GM12878 (cell line): ENCODE data around the gene GREB1. TPM values are rescaled to one million over a fixed set of nuclear protein-coding genes. Genes with fewer than 3 reads are reported as not detected.

Experiments
- ATAC-seq: fragments of 200-7000 bp; cut with Tn5 transposase; 3 replicates; pipeline ENCODE4 v1.9.1; 2020; ENCODE audit warnings: mild to moderate bottlenecking, moderate library complexity
- BruUV-seq: library from RNA; stranded (reverse); fragments of 400-500 nt; replicated peaks from 2 replicates; lab custom pipeline; 2021; lab: Mats Ljungman, UMichigan
- CTCF ChIA-PET: fragments of 300-600 bp; sonication (Branson Sonifier 250); formaldehyde crosslinking; extraction: SDS; loops from one replicate; lab custom pipeline; 2021; ENCODE audit warnings: inconsistent platforms; lab: Yijun Ruan, JAX
- POLR2A ChIA-PET: fragments of 350-600 bp; formaldehyde crosslinking; extraction: SDS; loops from one replicate; lab custom pipeline; 2021; ENCODE audit warnings: inconsistent platforms; lab: Charles Lee
- RAD21 ChIA-PET: fragments of 300-600 bp; sonication (Branson Sonifier 250); formaldehyde crosslinking; loops from one replicate; lab custom pipeline; 2023; ENCODE audit warnings: antibody characterized with exemption; ENCODE audit not compliant: unreplicated experiment; lab: Charles Lee
- SMC1A ChIA-PET: fragments of 300-600 bp; sonication (Branson Sonifier 250); formaldehyde crosslinking; loops from one replicate; lab custom pipeline; 2023; ENCODE audit not compliant: unreplicated experiment, uncharacterized antibody; lab: Charles Lee
- DNase-seq: peaks from one replicate; pipeline ENCODE4 v3.0.0-alpha.2; 2011; ENCODE audit warnings: low read depth, low spot score
- FAIRE-seq: peaks from 3 replicates; lab custom pipeline; 2011; peaks lifted over from hg19 to GRCh38; lab: Jason Lieb, UNC
- H2AFZ ChIP-seq: 2 replicates; pipeline ENCODE4 v1.6.0; 2011; ENCODE audit warnings: low read depth, low read length, control low read depth; ENCODE audit not compliant: control insufficient read depth
- H3K27ac ChIP-seq: 2 replicates; pipeline ENCODE4 v1.5.1; 2011; ENCODE audit warnings: control low read depth; ENCODE audit not compliant: control insufficient read depth, insufficient read depth
- H3K27me3 ChIP-seq, 2 experiments: replicated peaks in 1 of 2; 2 replicates each; pipeline versions ENCODE4 v1.6.0 to v1.6.1; 2011; ENCODE audit warnings: low read length in 1 of 2; ENCODE audit not compliant: control insufficient read depth in 2 of 2, insufficient read depth in 2 of 2
- H3K36me3 ChIP-seq, 2 experiments: 2 replicates each; pipeline ENCODE4 v1.5.1; 2011; ENCODE audit warnings: low read length in 1 of 2; ENCODE audit not compliant: control insufficient read depth in 2 of 2, insufficient read depth in 2 of 2
- H3K4me1 ChIP-seq: 2 replicates; pipeline ENCODE4 v1.6.1; 2011; ENCODE audit warnings: mild to moderate bottlenecking, low read length, moderate library complexity, mixed read lengths; ENCODE audit not compliant: control insufficient read depth, insufficient read depth
- H3K4me2 ChIP-seq: 2 replicates; pipeline ENCODE4 v1.6.0; 2011; ENCODE audit warnings: control low read depth; ENCODE audit not compliant: control insufficient read depth, insufficient read depth
- H3K4me3 ChIP-seq: fragments of 200-600 bp; sonication (generic); 2 replicates; pipeline ENCODE4 v1.5.1; 2016
- H3K79me2 ChIP-seq: 2 replicates; pipeline ENCODE4 v1.6.0; 2011; ENCODE audit warnings: low read length; ENCODE audit not compliant: control insufficient read depth, insufficient read depth
- H3K9ac ChIP-seq: 2 replicates; pipeline ENCODE4 v1.8.0; 2011; ENCODE audit warnings: low read length, control low read depth, mixed read lengths; ENCODE audit not compliant: control insufficient read depth, insufficient read depth
- H3K9me3 ChIP-seq: replicated peaks from 3 replicates; pipeline ENCODE4 v1.5.1; 2011; ENCODE audit warnings: mild to moderate bottlenecking, low read length; ENCODE audit not compliant: control insufficient read depth, insufficient read depth
- H4K20me1 ChIP-seq: 2 replicates; pipeline ENCODE4 v1.6.0; 2011; ENCODE audit not compliant: control insufficient read depth, insufficient read depth
- BCL11A ChIP-seq: IDR thresholded peaks from 2 replicates; pipeline ENCODE4 v1.6.1; 2011; ENCODE audit warnings: low read depth, low read length
- CHD4 ChIP-seq: fragments of 200-600 bp; sonication (generic); IDR thresholded peaks from 2 replicates; pipeline ENCODE4 v1.6.1; 2016; ENCODE audit warnings: mild to moderate bottlenecking
- FOXK2 ChIP-seq: fragments of 450-650 bp; IDR thresholded peaks from 2 replicates; pipeline ENCODE4 v1.6.1; 2017; ENCODE audit warnings: mild to moderate bottlenecking, moderate library complexity
- HCFC1 ChIP-seq: fragments of 150-350 bp; IDR thresholded peaks from 2 replicates; pipeline ENCODE4 v1.6.1; 2014; ENCODE audit warnings: low read length
- JUND ChIP-seq: IDR thresholded peaks from 2 replicates; pipeline ENCODE4 v1.6.1; 2012; ENCODE audit warnings: low read depth, mild to moderate bottlenecking, low read length, improper control_type of control experiment, moderate library complexity
- KDM1A ChIP-seq: fragments of 200-600 bp; sonication (generic); IDR thresholded peaks from 2 replicates; pipeline ENCODE4 v1.6.1; 2016; ENCODE audit warnings: borderline replicate concordance
- MXI1 ChIP-seq: fragments of 150-350 bp; IDR thresholded peaks from 2 replicates; pipeline ENCODE4 v1.6.1; 2011; ENCODE audit warnings: low read depth, mild to moderate bottlenecking, inconsistent platforms, low read length, improper control_type of control experiment
- NR2C1 ChIP-seq: fragments of 450-650 bp; IDR thresholded peaks from 2 replicates; pipeline ENCODE4 v1.6.1; 2017; ENCODE audit warnings: antibody characterized with exemption, mild to moderate bottlenecking, moderate library complexity
- POLR2AphosphoS5 ChIP-seq: IDR thresholded peaks from 2 replicates; pipeline ENCODE4 v1.6.1; 2011; ENCODE audit warnings: mild to moderate bottlenecking, low read length, inconsistent platforms
- POU2F2 ChIP-seq: IDR thresholded peaks from 3 replicates; pipeline ENCODE4 v1.6.1; 2011; ENCODE audit warnings: low read depth, mild to moderate bottlenecking, low read length, borderline replicate concordance
- RELA ChIP-seq: fragments of 450-650 bp; IDR thresholded peaks from 2 replicates; pipeline ENCODE4 v1.8.0; 2014; ENCODE audit warnings: borderline replicate concordance; ENCODE audit not compliant: partially characterized antibody
- SIX5 ChIP-seq: IDR thresholded peaks from 2 replicates; pipeline ENCODE4 v1.6.1; 2011; ENCODE audit warnings: mild to moderate bottlenecking, low read depth, low read length, moderate library complexity; ENCODE audit not compliant: severe bottlenecking
- STAT1 ChIP-seq: fragments of 450-650 bp; conservative IDR thresholded peaks from 2 replicates; pipeline ENCODE4 v1.6.1; 2014; ENCODE audit warnings: antibody characterized with exemption, mild to moderate bottlenecking
- ZBTB4 ChIP-seq: fragments of 450-650 bp; formaldehyde crosslinking; IDR thresholded peaks from 2 replicates; pipeline ENCODE4 v1.4.0; 2022; ENCODE audit warnings: mild to moderate bottlenecking, moderate library complexity
- ZNF622 ChIP-seq: fragments of 450-650 bp; IDR thresholded peaks from 2 replicates; pipeline ENCODE4 v1.6.1; 2017; ENCODE audit warnings: mild to moderate bottlenecking, inconsistent platforms
- WGBS: methylation state at CpG from one replicate; pipeline ENCODE4 v1.1.6; 2016; ENCODE audit warnings: low lambda C conversion rate; ENCODE audit not compliant: insufficient replicate concordance, insufficient coverage; ENCODE audit errors: missing lambda C conversion rate; 5-methylcytosine and 5-hydroxymethylcytosine counted together
- in situ Hi-C: fragments of 300-500 bp; cut with MboI; formaldehyde crosslinking; loops from 9 replicates; pipeline ENCODE4 v1.14.3; 2018; ENCODE audit warnings: mixed read lengths
- intact Hi-C: fragments of 100-400 bp; cut with micrococcal nuclease; formaldehyde crosslinking; loops from one replicate; pipeline ENCODE4 v1.14.2; 2022; ENCODE audit not compliant: unreplicated experiment
- polyA plus RNA-seq, 11 experiments: library from polyadenylated mRNA; depleted of rRNA in 4 of 11; unstranded in 6 of 11; stranded (reverse) in 5 of 11; fragments of >200 nt; fragmentation: Nextera tagmentation in 4 of 11; fragmentation: Illumina TruSeq in 1 of 11; extraction: Ambion mirVana in 4 of 11; extraction: Trizol in 1 of 11; gene quantifications; 1 replicate in 1 of 11; 2 replicates in 10 of 11; pipeline versions ENCODE4 v1.2.1 to v1.2.3, GENCODE V29; 2011 to 2016; ENCODE audit warnings: inconsistent platforms in 2 of 11, missing spikeins in 2 of 11, low read depth in 1 of 11
- total RNA-seq, 4 experiments: library from RNA; depleted of rRNA in 3 of 4; stranded (reverse); fragments of >200 nt in 3 of 4; fragmentation: Illumina TruSeq in 1 of 4; extraction: Trizol in 1 of 4; gene quantifications; 2 replicates each; pipeline versions ENCODE4 v1.2.1 to v1.2.3, GENCODE V29; 2013 to 2021
- TF ChIP-seq, protein P1 (sequence below): IDR thresholded peaks from 2 replicates; pipeline ENCODE4 v1.6.1; 2011; ENCODE audit warnings: low read depth, low read length, improper control_type of control experiment, borderline replicate concordance

Gene GREB1
- total and polyA plus RNA-seq, 10 of the 15 experiments (the other 5 are each of a cell fraction or from before 2014, with no cell fraction given): 0.09 to 2.1 (median 0.37) TPM; not detected in 1

DNA sequence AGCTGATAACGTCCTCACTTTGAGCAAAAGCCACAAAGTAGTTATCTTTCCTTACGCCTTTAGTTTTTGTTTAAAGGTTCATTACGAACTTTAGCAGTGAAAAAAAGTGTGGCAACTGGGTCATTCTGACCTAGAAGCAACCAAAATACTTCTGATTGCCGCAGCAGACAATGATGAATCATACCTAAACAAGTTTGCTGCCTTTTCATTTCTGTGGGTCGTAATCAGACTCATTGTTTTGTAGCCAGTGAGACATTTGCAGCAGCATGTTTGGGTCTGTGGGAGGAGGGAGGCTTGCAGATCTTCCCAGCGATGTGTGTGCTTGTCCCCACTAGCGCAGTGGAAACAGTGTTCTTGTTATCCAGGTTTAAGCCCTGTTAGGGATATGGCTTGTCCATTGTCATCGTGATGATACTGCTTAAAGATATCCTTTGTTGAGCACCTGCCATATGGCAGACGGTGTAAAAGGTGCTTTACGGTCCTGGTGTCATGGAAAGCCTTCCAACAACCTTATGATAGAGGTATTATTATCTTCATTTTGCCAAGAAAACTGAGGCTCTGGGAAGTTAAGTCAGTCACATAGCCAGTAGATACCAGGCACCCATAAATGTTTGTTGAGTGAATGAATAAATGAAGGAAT lies 1.3 kb upstream of the GREB1 start (continued):
- TF ChIP-seq ZBTB4 (CRISPR knock-in tag): no peak
- TF ChIP-seq MXI1: no peak
- no peak for TF ChIP-seq HCFC1
- TF ChIP-seq KDM1A: no peak
- TF ChIP-seq, protein P1, sequence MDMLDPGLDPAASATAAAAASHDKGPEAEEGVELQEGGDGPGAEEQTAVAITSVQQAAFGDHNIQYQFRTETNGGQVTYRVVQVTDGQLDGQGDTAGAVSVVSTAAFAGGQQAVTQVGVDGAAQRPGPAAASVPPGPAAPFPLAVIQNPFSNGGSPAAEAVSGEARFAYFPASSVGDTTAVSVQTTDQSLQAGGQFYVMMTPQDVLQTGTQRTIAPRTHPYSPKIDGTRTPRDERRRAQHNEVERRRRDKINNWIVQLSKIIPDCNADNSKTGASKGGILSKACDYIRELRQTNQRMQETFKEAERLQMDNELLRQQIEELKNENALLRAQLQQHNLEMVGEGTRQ: no peak

GRCh38 chr2:11534071-11534745 lies 363 bp downstream of the GREB1 start:
- in situ Hi-C loops: no loop called here
- RAD21 ChIA-PET: interaction anchor here (1.2 kb wide), 1 partner anchor 50 kb away, joined by 3 read pairs; no protein-coding TSS in a partner anchor
- FAIRE-seq: no peak
- TF ChIP-seq BCL11A (no peak), NR2C1 (no peak), STAT1 (no peak), ZNF622 (no peak), JUND (no peak), RELA (no peak), SIX5 (no peak), CHD4 (no peak), POU2F2 (no peak), POLR2AphosphoS5 (no peak), FOXK2 (no peak)

More at GRCh38 chr2:11534071-11534745, 363 bp downstream of the GREB1 start:
- ChIA-PET CTCF (interaction anchor here (0.7 to 2.3 kb wide), 4 partner anchors 49 to 219 kb away, joined by 3 to 13 read pairs (median 3); no protein-coding TSS in a partner anchor), POLR2A (no interaction called here), SMC1A (no interaction called here)
- BruUV-seq: no TSS peak
- Histone ChIP-seq H3K9me3 (no peaks in the 10 kb centered on the region), H3K9ac (no peak overlapping the region), H3K4me2 (no peak overlapping the region), H3K27me3 (peaks cover 0 to 2% of the 10 kb centered on the region in 2 experiments; a peak in 1 of 4 replicates), H3K4me3 (no peak overlapping the region), H3K4me1 (no peaks in the 10 kb centered on the region), H3K79me2 (no peaks in the 10 kb centered on the region), H3K27ac (no peak overlapping the region), H4K20me1 (no peaks in the 10 kb centered on the region), H3K36me3 (no peaks in the 10 kb centered on the region), H2AFZ (no peak overlapping the region)
- no peak for DNase-seq
- WGBS: 33% methylated on average over 7 of the region's 7 CpGs
- no peak; the same call in 2 of the 3 replicates for ATAC-seq
- intact Hi-C loops: no loop called here
